Spleen (tissue), 7 donors: ENCODE results near the gene KCTD10.

Experiments used
- POLR2A ChIP-seq, 3 donors: fragments of 450-650 bp; IDR thresholded peaks; one replicate each; pipeline ENCODE4 v1.5.1; 2017; ENCODE audit warnings: antibody characterized with exemption in 3 of 3, mild to moderate bottlenecking in 1 of 3
- POLR2AphosphoS5 ChIP-seq, 3 donors: sonication (generic); formaldehyde crosslinking; IDR thresholded peaks; one replicate each; pipeline ENCODE4 v1.5.1; 2017; ENCODE audit warnings: antibody characterized with exemption in 3 of 3
- TF ChIP-seq, protein P1 (sequence below), 11 experiments: fragments of 200-600 bp in 7 of 11; fragments of 450-650 bp in 4 of 11; sonication (generic) in 4 of 11; IDR thresholded peaks in 8 of 11; conservative IDR thresholded peaks in 3 of 11; 1 replicate in 7 of 11; 2 replicates in 4 of 11; pipeline versions ENCODE4 v1.4.0 to v1.8.0; 2016 to 2021; ENCODE audit warnings: antibody characterized with exemption in 11 of 11, inconsistent platforms in 4 of 11, mild to moderate bottlenecking in 1 of 11
- donor health status: DM: no; HTN: no; CAD: no; lungs with moderate emphysema.
- donor health status: DM: no; HTN: no; CAD: no.
- donor health status: DM: no; HTN: no; CAD: no.

DNA sequence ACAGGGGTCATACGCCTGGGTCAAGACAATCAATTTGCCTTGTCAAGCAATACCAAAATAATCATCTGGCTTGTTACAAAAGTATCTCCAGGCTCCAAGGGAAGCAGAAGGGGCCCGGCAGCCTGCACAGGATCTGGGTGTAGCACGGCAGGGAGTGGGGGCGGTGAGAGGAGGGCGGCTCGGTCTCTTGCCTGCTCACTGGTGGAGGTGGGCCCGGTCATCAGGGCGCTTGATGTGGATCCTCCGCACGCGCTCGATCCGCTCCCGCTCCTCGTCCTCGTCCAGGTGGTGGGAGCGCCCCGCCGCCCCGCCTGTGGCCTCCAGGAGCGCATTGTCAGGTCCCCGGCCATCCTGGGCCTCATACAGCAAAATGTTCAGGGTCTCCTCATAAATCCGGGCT, 25.7 kb downstream of the KCTD10 start:
- TF ChIP-seq, protein P1, sequence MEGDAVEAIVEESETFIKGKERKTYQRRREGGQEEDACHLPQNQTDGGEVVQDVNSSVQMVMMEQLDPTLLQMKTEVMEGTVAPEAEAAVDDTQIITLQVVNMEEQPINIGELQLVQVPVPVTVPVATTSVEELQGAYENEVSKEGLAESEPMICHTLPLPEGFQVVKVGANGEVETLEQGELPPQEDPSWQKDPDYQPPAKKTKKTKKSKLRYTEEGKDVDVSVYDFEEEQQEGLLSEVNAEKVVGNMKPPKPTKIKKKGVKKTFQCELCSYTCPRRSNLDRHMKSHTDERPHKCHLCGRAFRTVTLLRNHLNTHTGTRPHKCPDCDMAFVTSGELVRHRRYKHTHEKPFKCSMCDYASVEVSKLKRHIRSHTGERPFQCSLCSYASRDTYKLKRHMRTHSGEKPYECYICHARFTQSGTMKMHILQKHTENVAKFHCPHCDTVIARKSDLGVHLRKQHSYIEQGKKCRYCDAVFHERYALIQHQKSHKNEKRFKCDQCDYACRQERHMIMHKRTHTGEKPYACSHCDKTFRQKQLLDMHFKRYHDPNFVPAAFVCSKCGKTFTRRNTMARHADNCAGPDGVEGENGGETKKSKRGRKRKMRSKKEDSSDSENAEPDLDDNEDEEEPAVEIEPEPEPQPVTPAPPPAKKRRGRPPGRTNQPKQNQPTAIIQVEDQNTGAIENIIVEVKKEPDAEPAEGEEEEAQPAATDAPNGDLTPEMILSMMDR (IDR thresholded peaks at IDR 0.05 in 8 of 11, conservative IDR thresholded peaks at IDR 0.05 in 3 of 11) = no peak
- TF ChIP-seq POLR2A (IDR thresholded peaks at IDR 0.05) (no peak), POLR2AphosphoS5 (IDR thresholded peaks at IDR 0.05) (peak in 2 of 3 donors; percentile 4 to 43)
